T1000 (cell line): ENCODE results near the gene MAST4.
A peak's percentile ranks its signal among the peaks of the same experiment; 100 is the strongest.

Experiments
- DNase-seq: peaks from one replicate; lab custom pipeline; 2025; ENCODE audit warnings: mixed read lengths; lab: John Stamatoyannopoulos, UW

Gene MAST4

DNA sequence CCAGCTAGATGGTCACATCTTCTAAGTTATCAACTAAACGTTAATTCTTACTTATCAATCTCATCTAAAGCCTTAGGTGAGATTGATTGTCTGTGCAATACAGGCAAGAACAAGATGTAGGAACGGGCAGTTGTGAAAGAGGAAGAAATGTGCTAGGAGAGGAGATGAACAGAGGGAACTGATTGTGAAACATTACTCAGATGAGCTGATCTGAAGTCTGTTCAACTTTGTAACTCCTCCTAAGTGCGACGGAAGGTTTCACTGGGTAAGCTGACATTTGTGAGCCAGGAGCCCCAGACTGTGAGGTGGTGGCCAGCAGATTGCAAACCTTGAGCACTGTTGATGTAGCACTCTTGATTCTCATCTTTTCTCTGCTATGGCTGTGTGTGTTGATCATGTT lies 396.4 kb downstream of the MAST4 start:
- no peak for DNase-seq

DNA sequence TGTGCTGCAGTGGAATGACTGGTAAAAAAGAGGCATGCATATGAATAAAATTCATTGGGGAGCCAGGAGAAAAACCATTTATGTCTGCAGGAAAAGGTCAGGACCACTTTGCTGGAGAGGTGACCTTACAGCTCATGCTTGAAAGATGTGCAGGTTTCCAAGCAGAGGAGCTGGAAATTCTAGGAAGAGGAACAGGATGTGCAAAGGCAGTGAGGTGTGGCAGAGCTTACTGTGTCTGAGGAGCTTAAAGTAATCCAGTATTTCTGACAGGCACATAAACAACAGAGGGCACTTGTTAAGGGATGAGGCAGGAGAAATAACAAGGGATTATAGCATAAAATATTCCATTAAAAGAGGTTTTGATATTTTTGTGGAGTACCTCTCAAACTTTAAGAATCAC lies 397.3 kb downstream of the MAST4 start:
- no peak for DNase-seq

GRCh38 chr5:66993882-66994281 lies 397.7 kb downstream of the MAST4 start:
- no peak for DNase-seq

- no peak for DNase-seq
These were observed 398.6 kb downstream of the MAST4 start for GRCh38 chr5:66994790-66995189.

DNA sequence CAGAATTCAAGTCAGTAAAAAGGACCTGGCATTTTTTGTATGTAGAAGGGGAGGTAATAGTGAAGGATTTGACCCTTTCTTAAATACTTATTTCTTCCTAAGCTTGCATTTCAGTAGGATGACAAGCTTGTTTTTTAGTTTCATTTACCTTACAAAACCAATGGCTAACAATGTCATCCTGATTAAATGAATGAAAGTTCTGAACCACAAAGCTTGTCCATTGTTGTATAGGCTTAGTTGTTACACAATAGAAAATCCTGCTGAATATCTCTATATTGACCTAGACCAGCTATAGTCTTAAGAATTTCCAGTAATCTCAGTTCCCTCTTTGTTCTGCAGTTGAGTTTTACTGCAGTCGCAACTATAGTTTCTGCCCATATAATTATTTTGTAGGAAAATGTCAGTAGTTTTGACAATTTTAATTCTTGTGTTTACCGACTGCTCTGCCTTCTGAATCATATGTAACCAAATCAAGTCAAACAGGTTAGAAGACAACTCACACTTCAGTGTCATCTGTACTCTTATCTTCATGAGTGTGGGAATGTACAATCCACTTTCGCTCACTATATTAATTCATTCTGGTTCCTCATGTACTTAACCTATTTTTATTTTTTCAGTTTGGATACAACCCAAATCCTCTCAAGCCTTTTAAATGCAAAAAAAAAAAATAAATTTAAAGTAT lies 404.7 kb downstream of the MAST4 start:
- no peak for DNase-seq

DNA sequence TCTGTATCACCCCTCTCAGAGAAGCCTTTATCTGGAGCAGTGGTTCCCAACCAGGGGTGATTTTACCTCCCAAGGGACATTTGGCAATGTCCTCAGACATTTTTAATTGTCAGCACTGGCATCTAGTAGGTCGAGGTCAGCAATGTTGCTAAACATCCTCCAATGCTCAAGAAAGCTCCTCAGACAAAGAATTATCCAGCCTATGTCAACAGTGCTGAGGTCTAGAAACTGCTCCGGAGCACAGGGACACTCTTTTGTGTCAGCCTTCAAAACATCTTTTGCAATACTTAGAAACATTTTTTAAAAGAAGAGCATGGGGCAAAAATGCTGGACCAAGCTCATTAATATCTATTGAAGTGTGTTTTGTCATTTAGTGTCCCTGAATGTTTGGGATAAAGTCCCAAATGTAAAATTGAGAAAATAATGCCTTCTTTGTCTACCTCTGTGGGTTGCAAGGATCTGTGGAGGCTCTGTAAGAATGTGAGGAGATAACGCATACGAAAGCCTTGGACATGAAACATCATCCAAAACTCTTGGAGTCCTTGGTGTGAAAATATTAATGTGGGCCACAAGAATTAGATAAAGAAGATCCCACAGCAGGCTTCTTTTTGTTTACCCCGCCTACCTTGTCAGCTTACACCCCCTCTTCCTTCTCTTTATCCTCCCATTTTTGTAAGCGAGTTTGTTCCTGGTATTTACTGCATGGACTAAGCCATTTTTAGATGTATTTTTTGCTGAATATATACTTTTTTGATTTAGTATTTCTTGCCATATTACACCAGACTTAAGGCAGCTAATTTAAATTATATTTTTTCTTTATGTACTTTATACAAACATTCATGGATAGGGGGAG lies 406.9 kb downstream of the MAST4 start:
- no peak for DNase-seq

- no peak for DNase-seq
These were observed 407.4 kb downstream of the MAST4 start for GRCh38 chr5:67003685-67003934.

GRCh38 chr5:67003935-67004729 lies 407.9 kb downstream of the MAST4 start:
- DNase-seq = peak; percentile 48

- no peak for DNase-seq
These were observed 408.6 kb downstream of the MAST4 start for GRCh38 chr5:67004730-67005350.

- DNase-seq = no peak
These were observed 409.7 kb downstream of the MAST4 start for GRCh38 chr5:67005737-67006499.

DNA sequence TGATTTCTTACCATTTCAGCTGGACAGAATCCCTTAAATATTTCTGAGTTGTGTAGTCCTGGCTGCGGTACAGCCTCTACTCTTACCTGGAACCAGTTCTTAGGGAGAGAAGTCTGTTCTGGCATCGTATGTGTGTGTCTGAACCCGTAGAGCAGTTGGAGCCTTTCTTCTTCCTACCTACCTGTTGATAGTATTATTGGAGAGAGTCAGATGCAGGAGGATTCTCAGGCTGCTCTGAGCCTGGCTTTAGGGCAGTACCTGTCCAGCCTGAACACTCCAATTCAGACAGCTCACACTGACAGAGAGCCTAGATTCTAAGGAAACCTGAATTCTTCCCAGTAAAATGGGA lies 410.3 kb downstream of the MAST4 start:
- no peak for DNase-seq

- no peak for DNase-seq
These were observed 412.8 kb downstream of the MAST4 start for GRCh38 chr5:67009028-67009427.

- DNase-seq = no peak
These were observed 414.7 kb downstream of the MAST4 start for GRCh38 chr5:67010684-67011409.

GRCh38 chr5:67011422-67011821 lies 415.2 kb downstream of the MAST4 start:
- no peak for DNase-seq

DNA sequence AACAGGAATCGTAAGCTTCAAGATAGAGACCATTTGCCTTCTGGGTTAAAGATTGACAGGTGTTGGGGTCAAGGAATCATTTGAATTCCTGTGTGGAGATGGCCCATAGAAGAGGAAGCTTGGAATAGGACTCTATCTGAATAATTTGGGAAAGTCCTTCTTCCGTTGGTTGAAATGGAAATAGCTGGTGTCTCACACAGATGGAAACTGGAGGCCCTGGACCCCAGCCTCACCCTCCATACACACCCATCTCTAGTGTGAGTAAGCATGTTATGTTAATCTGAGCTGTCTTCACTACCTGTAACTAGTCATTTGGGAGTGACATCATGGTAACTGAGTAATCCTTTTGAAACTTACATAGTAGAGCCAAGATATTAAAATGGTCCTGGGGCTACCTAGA lies 416.0 kb downstream of the MAST4 start:
- no peak for DNase-seq

- no peak for DNase-seq
These were observed 417.5 kb downstream of the MAST4 start for GRCh38 chr5:67013719-67014118.

- DNase-seq = no peak
These were observed 418.0 kb downstream of the MAST4 start for GRCh38 chr5:67014191-67014590.

GRCh38 chr5:67014957-67015400 lies 418.8 kb downstream of the MAST4 start:
- no peak for DNase-seq

GRCh38 chr5:67015541-67016191 lies 419.5 kb downstream of the MAST4 start:
- no peak for DNase-seq

DNA sequence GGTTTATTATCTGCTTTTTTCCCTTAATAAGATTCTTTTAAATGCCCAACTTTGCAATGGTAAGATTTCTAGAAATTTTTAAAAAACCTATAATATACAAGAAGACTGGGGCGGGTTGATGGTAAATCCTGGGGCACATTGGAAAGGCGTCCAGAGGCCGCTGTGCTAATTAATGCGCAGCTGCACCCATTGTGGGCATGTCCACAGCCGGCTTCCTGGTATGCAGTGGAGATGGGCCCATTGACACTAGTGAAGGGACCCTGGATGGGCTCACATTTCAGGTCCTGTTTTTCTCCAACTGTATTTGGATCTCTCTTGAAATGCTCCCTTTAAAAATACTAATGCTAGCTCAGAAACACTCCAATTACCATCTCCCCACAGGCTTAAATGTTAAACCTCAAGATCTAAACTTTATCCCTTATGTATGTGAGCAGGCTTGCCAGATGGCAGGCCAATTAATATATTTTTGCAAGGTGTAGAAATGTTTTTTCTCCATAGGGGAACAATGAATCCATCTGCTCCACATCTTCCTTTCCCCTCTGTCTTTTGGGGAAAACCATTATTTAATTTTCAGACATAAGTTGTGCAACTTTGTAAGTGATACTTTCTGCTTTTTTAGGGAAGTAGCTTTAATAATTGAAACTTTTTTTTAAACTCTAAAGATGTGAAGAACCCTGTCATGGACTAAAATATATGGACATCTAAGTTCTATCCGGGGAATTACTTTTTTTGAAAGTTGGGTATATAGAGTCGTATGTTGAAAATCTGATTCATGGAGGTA lies 423.1 kb downstream of the MAST4 start:
- DNase-seq = no peak
